ENCODE results near the gene DEFB128.

GRCh38 chr20:164618-165017 is 24.9 kb downstream of the DEFB128 start:
- no peak for TF ChIP-seq CTCF (IDR thresholded peaks at IDR 0.05; ENCODE audit: insufficient read depth, low read length)
- no peak for TF ChIP-seq REST (IDR thresholded peaks at IDR 0.05; ENCODE audit: insufficient replicate concordance, low read depth)

Data from HL-60 (cell line).